HG03064 (cell line): ENCODE data around the gene BRME1.

Experiments used
- ATAC-seq: cut with Tn5 transposase; IDR thresholded peaks from one replicate; pipeline ENCODE4 v1.9.1; 2021; ENCODE audit warnings: low read depth; ENCODE audit not compliant: unreplicated experiment

BRME1 gene

DNA sequence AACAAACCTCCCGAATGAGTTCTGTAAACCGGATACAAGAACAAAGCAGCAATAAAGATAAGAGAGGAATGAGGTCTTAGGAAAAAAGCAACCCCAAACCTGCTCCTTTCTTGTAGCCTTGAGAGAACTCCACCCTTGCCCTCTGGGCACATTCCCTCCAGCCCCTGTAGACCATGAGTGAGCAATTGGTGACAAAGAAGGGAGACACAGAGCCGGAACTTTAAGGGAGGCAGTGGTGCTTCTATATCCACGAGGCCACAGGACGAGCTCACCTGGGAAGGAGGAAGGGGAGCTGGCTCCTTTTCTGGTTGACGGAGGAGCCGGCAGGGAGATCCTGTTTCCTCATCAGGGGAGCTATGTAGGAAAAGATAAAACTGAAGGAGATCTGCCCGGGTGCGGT is 13.0 kb downstream of the BRME1 start:
- ATAC-seq = no peak

DNA sequence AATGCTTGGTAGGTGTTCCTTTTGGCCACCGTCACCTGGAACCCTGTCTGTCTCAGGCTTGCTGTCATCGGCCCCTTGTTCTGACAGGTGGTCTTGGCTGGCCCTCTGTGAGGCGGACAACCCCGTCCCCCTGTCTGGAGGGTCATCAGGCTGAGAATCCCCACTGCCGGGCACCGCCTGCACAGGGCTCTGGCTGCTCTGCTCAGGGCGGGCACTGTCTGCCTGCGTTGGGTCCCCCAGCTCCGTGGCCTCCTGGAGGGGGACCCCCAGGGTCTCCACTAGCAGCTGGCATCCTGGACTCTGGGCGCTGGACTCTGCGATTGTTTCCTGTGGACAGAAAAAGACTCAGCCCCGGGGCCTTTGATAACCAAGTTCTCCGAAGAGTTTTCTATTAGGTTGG is 15.8 kb downstream of the BRME1 start:
- ATAC-seq = no peak

DNA sequence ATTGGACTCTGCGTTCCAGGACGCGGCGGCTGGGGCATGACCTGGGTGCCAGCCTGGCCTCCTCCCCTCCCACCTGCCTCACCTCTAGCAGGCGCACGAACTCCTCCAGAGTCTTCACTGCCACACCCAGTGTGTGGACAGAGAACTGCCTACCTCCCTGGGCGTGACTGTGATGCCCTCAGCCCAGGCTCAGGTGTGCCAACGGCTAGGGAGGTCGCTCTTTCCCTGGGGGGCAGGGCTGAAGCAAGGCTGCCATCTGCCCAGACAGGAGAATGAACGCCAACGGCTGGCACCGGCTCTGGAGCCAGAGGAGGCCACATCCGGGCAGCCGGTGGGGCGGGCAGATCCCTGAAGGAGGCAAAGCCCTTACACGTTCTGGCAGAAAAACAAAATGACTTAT is 17.6 kb downstream of the BRME1 start:
- ATAC-seq = no peak

DNA sequence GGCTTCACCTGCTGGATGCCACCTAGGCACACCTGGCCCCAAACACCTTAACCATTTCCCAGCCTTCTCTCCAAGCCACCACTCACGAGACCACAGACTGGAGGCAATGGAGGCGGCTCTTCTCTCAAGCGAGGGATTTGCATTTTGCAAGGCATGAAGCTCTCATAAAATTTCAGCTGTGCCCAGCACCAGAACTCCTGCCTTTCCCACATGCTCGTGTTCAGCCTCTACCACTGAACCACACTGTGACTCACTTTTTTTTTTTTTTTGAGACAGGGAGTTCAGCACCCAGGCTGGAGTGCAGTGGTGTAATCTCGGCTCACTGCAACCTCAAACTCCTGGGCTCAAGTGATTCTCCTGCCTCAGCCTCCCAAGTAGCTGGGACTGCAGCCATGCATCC is 18.4 kb downstream of the BRME1 start:
- no peak for ATAC-seq

DNA sequence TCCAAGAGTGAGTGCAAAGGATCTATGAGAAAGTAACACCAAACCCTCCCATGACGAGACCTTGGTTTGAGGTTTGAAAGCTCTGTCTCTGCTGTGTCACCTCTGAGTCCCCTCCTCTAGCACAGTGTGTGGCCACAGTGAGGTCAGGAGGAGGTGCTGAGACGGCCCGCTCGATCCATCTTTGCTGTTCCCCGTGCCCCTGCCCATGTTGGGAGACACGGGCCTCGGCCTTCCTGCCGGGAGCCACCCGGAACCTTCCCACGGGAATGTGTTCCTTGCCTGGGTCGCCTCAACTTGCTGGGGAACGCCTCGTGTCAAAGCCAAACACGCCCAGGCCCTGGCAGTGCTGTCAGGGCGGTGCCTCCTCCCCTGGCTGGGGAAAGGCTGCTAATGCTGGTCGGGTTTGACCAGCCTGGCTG is 18.9 kb downstream of the BRME1 start:
- no peak for ATAC-seq

DNA sequence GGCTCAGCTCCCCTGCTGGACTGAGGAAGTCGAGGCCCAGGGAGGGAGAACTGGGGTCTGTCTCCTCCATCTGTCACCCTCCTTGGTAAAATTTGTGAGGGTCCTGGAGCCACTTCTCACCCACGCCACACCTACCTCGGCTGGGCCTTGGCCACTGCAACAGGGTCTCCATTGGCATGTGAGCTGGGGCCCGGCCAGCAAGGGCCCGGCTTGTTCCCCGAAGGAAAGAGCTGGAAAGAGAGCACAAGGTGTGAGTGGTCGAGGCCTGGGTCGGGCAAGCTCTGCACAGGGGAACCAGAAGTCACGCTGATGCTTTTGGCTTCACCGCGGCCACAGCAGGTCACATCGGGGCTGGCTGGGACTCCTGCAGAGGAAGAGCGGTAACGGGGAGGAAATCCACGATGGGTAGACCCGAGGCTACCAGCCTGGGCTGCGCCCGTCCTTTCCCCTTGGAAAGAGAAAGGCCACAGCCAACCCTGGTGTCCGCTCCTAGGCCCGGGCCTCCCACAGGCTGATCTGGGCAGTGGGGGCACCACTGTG is 20.0 kb downstream of the BRME1 start:
- no peak for ATAC-seq

DNA sequence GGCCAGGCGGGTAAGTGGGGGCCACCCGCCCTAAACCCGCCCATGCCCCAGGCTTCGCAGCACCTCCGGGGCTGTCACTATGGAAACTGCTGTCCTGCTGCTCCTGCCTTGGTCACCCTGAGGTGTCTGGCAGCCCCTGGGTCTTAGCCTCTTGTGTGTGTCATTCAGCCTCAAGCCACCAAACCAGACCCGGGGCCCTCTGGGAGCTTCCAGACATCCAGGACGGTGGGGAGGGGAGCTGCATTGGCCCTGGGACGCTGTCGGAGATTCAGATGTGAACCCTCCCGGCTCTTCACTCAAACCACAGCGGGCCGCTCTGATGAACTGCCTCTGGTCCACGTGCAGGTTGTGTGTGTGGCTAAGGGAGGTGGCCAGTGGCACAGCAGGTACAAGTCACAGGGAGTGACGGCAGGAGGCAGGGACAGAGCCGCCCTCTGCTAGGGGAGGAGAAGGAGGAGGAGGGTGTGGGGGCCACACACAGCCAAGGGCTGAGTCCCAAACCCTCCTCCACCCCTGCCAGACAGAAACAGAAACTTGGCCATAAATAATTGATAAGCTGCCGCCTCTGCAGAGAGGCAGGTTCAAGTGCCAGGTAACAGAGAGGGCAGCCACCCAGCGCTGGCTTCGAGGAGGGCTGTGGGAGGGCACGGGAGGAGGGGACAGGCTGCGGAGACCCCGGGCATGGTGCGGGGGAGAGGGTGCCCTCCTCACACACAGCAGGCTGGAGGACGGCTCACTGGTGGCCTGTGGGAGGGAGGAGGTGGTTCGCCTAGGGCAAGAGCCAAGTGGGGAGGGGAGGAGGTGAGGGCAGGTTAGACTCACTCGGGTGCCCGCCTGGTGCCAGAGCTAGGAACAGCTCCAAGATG is 21.0 kb downstream of the BRME1 start:
- no peak for ATAC-seq

DNA sequence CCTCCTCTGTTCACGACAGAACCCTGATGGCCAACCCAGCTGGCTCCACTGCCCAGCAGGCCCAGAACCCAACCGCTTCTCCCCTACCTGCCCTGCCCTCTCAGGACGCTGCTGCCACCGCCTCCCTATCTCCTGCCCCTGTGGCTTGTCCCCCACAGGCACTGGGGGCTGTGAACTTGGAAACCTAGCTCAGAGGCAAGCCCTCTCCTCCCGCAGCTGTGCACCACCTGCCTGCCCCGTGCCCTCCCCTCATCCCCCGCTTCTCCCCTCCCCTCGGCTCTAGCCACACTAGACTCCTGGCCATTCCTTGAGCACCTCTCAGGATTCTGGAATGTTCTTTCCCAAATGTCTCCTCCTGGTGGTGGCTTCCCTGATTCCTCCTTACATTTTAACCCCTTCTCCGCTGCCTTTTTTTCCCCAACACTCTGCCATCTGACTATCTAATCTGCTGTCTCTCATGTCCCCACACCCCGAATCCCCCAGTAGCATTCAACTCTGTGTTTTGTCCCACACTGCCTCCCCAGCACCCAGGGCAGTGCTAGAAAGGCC is 22.3 kb downstream of the BRME1 start:
- ATAC-seq = no peak

DNA sequence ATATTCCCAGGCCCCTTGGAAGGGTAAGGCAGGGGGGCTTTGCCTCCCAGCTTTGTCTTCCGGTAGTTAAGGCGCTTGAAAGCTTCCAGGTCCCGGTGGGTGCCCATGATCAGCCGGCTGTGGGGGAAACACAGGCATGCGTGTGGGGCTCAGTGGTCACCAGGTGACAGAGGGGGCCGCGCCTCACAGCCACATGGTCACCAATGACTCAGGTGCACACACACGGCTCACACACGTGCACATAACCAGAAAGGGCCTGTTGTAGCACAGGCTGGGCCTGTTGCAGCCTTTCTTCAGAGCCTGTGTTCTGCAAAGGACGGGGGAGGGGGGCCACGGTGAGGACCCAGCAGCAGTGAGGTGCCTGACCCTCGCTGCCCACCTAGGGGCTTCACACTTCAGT is 23.1 kb downstream of the BRME1 start:
- ATAC-seq = no peak

DNA sequence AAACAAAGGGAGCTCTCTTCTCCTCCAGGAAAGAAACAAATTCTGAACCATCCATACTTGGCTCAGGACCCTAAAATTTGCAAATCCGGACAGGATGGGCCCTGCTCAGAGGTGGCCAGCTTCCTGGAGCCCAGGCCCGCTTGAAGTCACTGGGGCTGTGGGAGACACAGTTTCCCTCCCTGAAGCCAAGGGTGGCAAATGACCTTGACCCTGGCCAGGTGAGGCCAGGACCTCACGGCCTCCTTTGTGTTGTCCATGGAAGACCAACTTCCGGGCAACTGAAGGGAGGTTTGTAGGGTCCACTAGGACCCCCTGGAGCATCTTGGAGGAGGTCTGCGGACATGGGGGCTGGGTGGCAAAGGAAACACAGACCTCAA is 23.5 kb downstream of the BRME1 start:
- ATAC-seq = no peak

DNA sequence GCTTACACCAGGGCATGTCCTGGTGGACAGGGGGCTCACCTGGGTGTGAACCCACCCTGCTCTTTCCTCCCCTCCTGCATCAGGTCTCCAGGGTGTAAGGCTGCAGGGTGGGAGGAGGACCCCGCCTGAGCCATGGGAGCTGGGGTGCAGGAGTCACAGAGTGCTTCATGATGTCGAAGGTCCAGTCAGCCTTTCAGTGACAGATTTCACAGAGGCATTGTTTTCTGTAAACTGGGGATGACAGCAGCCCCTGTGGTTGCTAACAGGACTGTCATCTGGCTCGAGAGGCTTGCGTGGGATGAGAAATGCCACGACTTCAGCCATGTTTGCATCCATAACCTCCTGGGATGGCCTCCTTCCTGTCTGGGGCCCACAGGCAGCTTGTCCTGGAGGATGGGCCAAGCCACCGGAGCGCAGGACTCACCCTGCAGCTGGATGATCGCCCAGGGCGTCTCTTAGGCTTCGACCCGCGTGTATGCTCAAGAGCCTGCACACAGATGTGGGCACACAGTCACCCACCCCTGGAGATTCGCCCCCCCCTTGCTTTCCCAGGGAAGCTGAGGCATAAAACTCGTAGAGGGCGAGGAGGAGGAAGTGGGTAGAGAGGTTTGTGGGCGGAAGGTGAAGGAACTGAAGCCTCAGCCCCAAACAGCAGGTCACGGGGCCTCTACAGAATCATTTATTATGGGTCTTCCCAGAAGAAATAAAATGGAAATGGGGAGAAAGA is 24.1 kb downstream of the BRME1 start:
- ATAC-seq = no peak

DNA sequence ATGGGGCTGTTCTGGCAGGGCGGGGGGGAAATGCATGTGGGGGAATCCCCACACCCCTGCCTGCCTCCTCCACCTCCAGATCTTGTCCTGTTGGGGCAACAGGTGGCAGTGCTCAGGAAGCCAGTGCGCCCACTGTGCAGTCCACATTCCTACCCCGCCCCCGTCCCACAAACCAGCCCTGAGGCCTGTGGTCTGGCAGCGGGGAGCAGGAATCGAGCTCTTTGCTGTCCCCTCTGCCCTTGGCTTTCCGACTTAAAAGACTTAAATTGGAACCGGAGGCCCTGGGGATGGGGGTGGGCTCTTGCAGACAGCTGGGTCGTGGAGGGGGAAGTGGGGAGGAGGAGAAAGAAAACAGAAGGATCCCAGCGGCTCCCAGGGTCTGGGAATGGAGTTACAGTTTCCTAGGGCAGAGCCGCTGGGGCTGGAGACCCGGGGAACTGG is 24.6 kb downstream of the BRME1 start:
- ATAC-seq = no peak

DNA sequence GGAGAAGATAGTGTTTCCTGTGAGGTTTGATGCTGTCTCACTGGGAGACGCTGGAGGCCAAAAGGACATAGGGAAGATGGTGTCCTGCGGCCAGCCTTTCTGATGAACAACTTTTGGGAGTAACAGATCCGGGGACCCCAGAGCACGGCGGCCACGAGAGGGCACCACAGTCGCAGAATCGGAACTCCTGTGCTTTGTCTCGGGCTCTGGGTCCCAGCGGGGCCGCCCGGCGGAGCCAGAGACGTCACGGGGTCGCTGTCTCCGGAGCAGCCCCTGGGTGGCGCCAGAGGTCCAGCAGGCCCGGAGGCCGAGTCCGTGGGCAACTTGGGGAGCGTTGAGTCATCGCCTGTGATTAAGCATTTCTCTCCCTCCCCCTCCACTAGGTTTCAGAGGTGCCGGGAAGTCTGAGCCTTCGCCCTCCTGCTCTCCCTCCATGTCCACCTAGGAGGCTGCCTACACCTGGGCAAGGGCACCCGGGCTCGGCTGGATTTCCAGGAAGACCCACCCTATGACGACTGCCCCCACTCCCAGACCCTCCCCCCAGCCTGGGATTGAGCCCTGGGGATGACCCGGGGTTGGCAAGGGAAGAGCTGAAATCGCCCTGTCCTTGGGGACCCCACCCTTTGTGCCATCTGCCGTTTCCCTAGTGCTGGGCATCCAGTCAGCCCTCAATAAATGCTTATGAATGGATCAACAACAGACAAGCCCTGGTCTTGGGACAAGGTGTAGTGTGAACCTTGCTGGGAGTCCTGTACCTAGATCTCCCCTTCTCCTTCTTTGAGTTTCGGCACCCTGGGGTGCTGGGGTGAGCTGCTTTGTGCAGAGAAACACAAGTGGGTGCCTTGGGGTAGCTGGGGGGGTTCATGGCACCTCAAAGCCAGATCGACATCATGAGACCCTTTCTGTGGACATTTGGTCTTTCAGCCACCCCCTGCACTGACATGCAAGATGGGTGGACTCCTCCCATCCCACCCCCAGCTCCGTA is 25.6 kb downstream of the BRME1 start:
- peak; percentile 90 for ATAC-seq

DNA sequence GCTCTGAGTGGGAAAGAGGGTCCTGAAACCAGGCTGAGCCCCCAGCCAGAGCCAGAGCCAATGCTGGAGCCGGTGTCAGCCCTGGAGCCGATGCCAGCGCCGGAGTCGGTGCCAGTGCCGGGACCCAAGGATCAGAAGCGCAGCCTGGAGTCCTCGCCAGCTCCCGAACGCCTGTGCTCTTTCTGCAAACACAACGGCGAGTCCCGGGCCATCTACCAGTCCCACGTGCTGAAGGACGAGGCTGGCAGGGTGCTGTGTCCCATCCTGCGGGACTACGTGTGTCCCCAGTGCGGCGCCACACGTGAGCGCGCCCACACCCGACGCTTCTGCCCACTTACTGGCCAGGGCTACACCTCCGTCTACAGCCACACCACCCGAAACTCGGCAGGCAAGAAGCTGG is 28.6 kb downstream of the BRME1 start:
- no peak for ATAC-seq

DNA sequence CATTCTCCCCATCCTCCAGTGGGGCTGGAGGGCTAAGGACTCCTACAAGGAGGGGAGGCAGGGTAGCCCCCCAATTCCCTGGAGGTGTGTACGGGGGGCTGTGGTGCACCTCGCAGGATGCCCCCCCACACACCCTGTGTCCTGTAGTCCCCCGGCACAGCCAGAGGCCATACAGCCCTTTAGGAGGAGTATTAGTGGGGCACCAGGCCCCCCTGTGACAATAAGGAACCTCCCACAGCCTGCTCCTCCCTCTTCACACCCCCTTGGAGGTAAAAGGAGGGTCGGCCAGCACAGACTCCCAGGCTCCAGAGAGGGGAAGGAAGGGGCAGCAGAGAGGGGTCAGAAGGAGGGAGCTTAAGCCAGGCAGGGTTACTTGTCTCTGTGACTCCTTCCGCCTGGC is 29.1 kb downstream of the BRME1 start, which contains the start of gene NANOS3:
Gene NANOS3 (plus strand): TSS at position 301 of the 400 bp plus-strand sequence. CDS start 115 bp downstream, outside the sequence.
- ATAC-seq = no peak

DNA sequence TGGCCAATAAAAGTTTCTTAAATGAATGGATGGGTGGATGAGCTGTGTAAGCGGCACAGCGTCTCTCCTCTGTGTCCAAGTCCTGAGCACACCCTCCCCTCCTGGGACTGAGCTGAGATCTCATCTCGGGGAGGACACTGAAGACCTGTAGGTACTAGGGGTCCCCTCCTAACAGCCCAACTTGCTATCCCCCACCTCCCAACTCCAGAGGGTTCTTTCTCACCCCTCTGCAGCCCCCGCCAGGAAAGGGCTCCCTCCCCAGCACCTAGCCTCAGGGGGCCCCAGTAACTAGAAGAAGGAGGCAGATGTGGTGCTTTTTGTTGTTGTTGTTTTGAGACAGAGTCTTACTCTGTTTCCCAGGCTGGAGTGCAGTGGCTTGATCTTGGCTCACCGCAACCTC is 30.1 kb downstream of the BRME1 start:
- ATAC-seq = no peak

DNA sequence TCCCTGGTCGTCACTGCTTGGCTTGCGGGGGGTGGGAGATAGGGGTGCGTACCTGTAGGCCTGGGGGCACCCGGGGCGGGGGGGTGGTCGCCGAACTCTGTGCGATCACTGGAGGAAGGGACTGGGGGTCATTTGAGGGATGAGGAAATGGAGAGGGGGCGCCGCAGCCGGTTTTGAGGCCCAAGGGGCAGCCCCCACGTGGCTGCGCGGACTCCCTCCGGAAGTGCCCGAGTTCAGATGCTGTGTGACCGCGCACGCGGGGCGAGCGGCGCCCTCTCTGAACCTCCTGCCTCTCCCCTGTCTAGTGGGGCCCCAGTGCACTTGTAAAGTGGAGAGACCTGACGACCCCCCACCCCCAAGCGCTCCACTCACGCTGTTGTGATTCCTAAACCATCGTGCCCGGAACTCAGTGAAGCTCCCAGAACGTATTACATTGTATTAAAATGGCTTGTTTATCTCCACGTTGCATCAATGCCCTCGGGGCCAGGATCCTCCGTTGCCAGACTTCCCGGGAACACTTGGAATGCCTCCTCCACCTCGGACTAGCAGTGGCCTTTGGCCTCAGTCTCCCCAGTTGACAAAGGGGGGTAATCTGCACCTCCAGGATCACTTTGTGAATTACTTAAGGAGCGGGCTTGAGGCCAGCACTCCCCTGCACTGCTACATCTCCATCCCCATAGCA is 31.9 kb downstream of the BRME1 start:
- ATAC-seq = no peak

DNA sequence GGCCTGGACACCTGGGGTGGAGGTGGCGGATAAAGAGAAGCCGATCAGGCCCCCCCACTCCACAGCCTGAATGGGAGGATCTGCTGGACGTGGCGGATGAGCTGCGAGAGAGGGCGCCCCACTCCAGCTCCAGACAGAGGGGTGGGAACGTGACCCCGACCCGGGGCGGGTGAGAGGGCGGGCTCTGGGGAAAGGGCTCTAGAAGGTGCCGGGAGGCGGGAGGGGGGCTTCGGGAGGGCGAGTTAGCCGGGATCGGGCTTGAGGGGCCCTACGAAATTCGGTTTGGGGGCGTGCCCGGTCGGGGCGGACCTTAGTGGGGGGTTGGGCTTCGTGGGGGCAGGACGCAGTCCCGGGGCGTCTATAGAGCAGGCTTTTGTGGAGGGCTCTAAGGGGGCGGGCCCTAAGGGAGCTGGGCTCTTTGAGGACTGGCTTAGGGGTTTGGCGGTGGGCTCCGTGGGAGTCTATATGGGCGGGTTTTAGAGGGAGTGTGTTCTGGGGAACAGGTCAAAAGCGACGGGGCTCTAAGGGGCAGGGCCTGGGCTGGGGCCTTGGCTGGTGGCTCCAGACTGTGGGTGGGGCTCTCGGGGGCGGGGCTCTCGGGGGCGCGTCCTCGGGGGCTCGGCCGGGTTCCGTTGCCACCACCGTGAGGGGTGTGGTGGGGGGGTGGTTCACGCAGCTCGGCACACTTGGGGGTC is 33.1 kb downstream of the BRME1 start:
- no peak for ATAC-seq

DNA sequence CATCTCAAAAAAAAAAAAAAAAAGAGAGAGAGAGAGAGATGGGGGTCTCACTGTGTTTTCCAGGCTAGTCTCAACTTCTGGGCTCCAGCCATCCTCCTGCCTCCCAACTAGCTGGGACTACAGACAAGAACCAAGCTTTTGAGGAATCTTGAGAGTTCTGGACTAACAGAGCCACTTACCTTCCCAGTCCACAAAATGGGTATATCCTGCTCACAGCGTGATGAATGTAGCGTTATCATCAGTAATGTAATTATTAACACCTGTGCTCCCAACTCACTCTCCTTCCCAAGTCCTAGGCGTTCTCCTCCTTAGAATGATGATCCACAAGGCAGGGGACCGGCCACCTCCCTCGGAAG is 33.6 kb downstream of the BRME1 start:
- no peak for ATAC-seq
